Measurements from ENCODE around the gene GAB1. TPM values are rescaled to one million over a fixed set of nuclear protein-coding genes. Genes with fewer than 3 reads are reported as not detected.

GAB1 gene
- total and polyA plus RNA-seq, 4 donors: 6.4 to 138 (median 22.6) TPM

DNA sequence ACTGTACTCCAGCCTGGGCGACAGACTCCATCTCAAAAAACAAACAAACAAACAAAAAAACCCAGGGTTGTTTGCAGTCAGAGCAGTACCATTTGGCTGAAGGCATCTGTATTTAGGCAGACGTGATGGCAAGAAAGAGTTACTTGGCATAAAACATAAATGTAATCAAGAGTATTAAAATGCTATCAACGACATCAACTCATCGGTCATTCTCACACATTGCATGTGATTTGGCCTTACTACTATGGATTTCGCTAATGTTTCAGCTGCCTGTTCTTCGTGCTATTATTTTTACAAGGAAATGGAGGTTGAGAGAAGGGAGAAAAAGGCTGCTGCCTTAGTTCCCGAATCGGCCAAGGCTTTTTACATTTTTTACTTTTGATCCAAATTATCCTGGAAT lies 161.3 kb downstream of the GAB1 start:
- H3K4me1 ChIP-seq (ENCODE audit: control insufficient read depth in 5 of 5, insufficient read depth in 5 of 5, low read length in 5 of 5): peaks cover 0 to 24% (median 0%) of the 10 kb centered on the region in 5 donors
- no peaks in the 10 kb centered on the region for H3K27me3 ChIP-seq (ENCODE audit: control insufficient read depth in 3 of 3, insufficient read depth in 3 of 3, low read length in 2 of 3)
- DNase-seq: peak; percentile 32 to 95 (median 92)
- H3K4me3 ChIP-seq: no peak overlapping the region
- no peak for ATAC-seq (ENCODE audit: insufficient read depth, low FRiP score)
- H3K9me3 ChIP-seq (ENCODE audit: control insufficient read depth in 4 of 4, insufficient read depth in 3 of 4, low read length in 3 of 4): no peaks in the 10 kb centered on the region
- 83 to 84% methylated on average over 8 of the region's 8 CpGs for WGBS, 2 donors
- no peak overlapping the region for H3K9ac ChIP-seq (ENCODE audit: insufficient read depth in 1 of 2, low read length in 2 of 2)
- no peaks in the 10 kb centered on the region for H3K36me3 ChIP-seq (ENCODE audit: control insufficient read depth in 4 of 4, insufficient read depth in 4 of 4, low read length in 4 of 4)
- TF ChIP-seq, protein P1, sequence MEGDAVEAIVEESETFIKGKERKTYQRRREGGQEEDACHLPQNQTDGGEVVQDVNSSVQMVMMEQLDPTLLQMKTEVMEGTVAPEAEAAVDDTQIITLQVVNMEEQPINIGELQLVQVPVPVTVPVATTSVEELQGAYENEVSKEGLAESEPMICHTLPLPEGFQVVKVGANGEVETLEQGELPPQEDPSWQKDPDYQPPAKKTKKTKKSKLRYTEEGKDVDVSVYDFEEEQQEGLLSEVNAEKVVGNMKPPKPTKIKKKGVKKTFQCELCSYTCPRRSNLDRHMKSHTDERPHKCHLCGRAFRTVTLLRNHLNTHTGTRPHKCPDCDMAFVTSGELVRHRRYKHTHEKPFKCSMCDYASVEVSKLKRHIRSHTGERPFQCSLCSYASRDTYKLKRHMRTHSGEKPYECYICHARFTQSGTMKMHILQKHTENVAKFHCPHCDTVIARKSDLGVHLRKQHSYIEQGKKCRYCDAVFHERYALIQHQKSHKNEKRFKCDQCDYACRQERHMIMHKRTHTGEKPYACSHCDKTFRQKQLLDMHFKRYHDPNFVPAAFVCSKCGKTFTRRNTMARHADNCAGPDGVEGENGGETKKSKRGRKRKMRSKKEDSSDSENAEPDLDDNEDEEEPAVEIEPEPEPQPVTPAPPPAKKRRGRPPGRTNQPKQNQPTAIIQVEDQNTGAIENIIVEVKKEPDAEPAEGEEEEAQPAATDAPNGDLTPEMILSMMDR (IDR thresholded peaks at IDR 0.05; ENCODE audit: control extremely low read depth, extremely low read depth): no peak
- no peak overlapping the region for H3K27ac ChIP-seq (ENCODE audit: low read depth in 1 of 2, low read length in 1 of 2)

DNA sequence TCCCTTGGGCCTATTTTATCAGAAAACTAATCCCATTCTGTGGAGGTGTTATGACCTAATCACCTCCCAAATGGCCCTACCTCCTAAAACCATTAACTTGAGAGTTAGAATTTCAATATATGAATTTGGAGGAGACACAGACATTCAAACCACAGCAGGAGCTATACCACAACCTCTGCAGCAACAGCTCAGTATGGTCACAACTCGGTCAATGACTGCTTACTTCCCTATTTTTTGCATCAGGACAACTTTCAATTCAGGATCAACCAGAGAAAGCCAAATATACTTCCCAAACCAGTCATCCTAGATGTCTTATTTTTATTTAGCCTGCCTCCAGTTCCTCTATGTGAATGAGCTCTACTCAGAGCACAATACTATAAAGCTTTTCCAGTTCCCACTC lies 165.6 kb downstream of the GAB1 start:
- peaks cover 0 to 16% (median 0%) of the 10 kb centered on the region in 5 donors for H3K4me1 ChIP-seq (ENCODE audit: control insufficient read depth in 5 of 5, insufficient read depth in 5 of 5, low read length in 5 of 5)
- 18 to 77% methylated on average over 1 of the region's 1 CpG for WGBS, 2 donors
- TF ChIP-seq, protein P1 (IDR thresholded peaks at IDR 0.05; ENCODE audit: control extremely low read depth, extremely low read depth): no peak
- peaks cover 0 to 1% (median 0%) of the 10 kb centered on the region in 3 donors for H3K27me3 ChIP-seq (ENCODE audit: control insufficient read depth in 3 of 3, insufficient read depth in 3 of 3, low read length in 2 of 3)
- H3K4me3 ChIP-seq: no peak overlapping the region
- DNase-seq (no peak), ATAC-seq (ENCODE audit: insufficient read depth, low FRiP score) (no peak)
- H3K9ac ChIP-seq (ENCODE audit: insufficient read depth in 1 of 2, low read length in 2 of 2): no peak overlapping the region
- H3K27ac ChIP-seq (ENCODE audit: low read depth in 1 of 2, low read length in 1 of 2): no peak overlapping the region
- H3K9me3 ChIP-seq (ENCODE audit: control insufficient read depth in 4 of 4, insufficient read depth in 3 of 4, low read length in 3 of 4): no peaks in the 10 kb centered on the region
- H3K36me3 ChIP-seq (ENCODE audit: control insufficient read depth in 4 of 4, insufficient read depth in 4 of 4, low read length in 4 of 4): no peaks in the 10 kb centered on the region

DNA sequence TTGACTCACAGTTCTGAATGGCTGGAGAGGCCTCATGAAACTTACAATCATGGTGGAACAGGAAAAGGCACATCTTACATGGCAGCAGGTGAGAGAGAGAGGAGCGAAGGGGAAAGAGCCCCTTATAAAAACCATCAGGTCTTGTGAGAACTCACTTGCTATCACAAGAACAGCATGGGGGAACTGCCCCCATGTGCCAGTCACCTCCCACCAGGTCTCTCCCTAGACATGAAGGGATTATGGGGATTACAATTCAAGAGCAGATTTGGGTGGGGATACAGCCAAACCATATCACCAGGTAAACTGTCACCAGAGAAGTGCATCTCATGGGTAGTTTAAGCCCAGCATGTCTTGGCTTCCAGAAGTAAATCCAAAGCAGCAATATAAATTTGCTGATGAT lies 169.4 kb downstream of the GAB1 start:
- Histone ChIP-seq H3K27me3 (ENCODE audit: control insufficient read depth in 3 of 3, insufficient read depth in 3 of 3, low read length in 2 of 3) (peaks cover 0 to 6% (median 2%) of the 10 kb centered on the region in 3 donors), H3K4me1 (ENCODE audit: control insufficient read depth in 5 of 5, insufficient read depth in 5 of 5, low read length in 5 of 5) (no peaks in the 10 kb centered on the region), H3K27ac (ENCODE audit: low read depth in 1 of 2, low read length in 1 of 2) (no peak overlapping the region), H3K4me3 (no peak overlapping the region), H3K36me3 (ENCODE audit: control insufficient read depth in 4 of 4, insufficient read depth in 4 of 4, low read length in 4 of 4) (no peaks in the 10 kb centered on the region), H3K9ac (ENCODE audit: insufficient read depth in 1 of 2, low read length in 2 of 2) (no peak overlapping the region), H3K9me3 (ENCODE audit: control insufficient read depth in 4 of 4, insufficient read depth in 3 of 4, low read length in 3 of 4) (no peaks in the 10 kb centered on the region)
- WGBS, 2 donors: 96 to 100% methylated on average over 1 of the region's 1 CpG
- ATAC-seq (ENCODE audit: insufficient read depth, low FRiP score) (no peak), DNase-seq (no peak)
- TF ChIP-seq, protein P1 (IDR thresholded peaks at IDR 0.05; ENCODE audit: control extremely low read depth, extremely low read depth): no peak

DNA sequence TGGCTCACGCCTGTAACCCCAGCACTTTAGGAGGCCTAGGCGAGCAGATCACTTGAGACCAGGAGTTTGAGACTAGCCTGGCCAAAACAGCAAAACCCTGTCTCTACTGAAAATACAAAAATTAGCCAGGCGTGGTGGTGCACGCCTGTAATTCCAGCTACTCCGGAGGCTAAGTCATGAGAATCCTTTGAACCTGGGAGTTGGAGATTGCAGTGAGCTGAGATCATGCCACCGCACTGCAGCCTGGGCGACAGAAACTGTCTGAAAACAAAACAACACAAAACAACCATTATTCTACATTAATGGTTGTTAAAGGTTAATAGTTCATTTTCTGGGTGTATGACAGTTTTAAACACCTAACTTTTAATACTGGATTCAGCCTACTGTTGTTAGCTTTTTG lies 175.2 kb downstream of the GAB1 start:
- no peak overlapping the region for H3K27ac ChIP-seq (ENCODE audit: low read depth in 1 of 2, low read length in 1 of 2)
- H3K4me3 ChIP-seq: no peak overlapping the region
- WGBS, 2 donors: 96 to 98% methylated on average over 7 of the region's 7 CpGs
- peaks cover 0 to 21% (median 7%) of the 10 kb centered on the region in 5 donors for H3K4me1 ChIP-seq (ENCODE audit: control insufficient read depth in 5 of 5, insufficient read depth in 5 of 5, low read length in 5 of 5)
- ATAC-seq (ENCODE audit: insufficient read depth, low FRiP score) (no peak), DNase-seq (no peak)
- H3K27me3 ChIP-seq (ENCODE audit: control insufficient read depth in 3 of 3, insufficient read depth in 3 of 3, low read length in 2 of 3): peaks cover 0 to 6% (median 2%) of the 10 kb centered on the region in 3 donors
- TF ChIP-seq, protein P1 (IDR thresholded peaks at IDR 0.05; ENCODE audit: control extremely low read depth, extremely low read depth): no peak
- H3K9me3 ChIP-seq (ENCODE audit: control insufficient read depth in 4 of 4, insufficient read depth in 3 of 4, low read length in 3 of 4): no peaks in the 10 kb centered on the region
- no peak overlapping the region for H3K9ac ChIP-seq (ENCODE audit: insufficient read depth in 1 of 2, low read length in 2 of 2)
- peaks cover 0 to 5% (median 0%) of the 10 kb centered on the region in 4 donors for H3K36me3 ChIP-seq (ENCODE audit: control insufficient read depth in 4 of 4, insufficient read depth in 4 of 4, low read length in 4 of 4)

Data from lung (tissue), 12 donors.